ENCODE results near the gene KIF17. TPM values are rescaled to one million over a fixed set of nuclear protein-coding genes. Genes with fewer than 3 reads are reported as not detected.

KIF17 gene
- total and polyA plus RNA-seq, 9 donors: 0.56 to 6.2 (median 2.2) TPM

GRCh38 chr1:20709868-20710267, 7.9 kb downstream of the KIF17 start:
- no peak for DNase-seq
- TF ChIP-seq CTCF (IDR thresholded peaks at IDR 0.05) (no peak), POLR2A (IDR thresholded peaks at IDR 0.05) (no peak), EP300 (IDR thresholded peaks at IDR 0.05) (no peak)
- no peaks in the 10 kb centered on the region for H3K36me3 ChIP-seq
- WGBS, 3 donors: 89 to 97% (median 96%) methylated on average over 3 of the region's 3 CpGs
- H3K4me3 ChIP-seq: no peak overlapping the region
- no peak overlapping the region for H3K27ac ChIP-seq
- H3K9me3 ChIP-seq: no peaks in the 10 kb centered on the region
- intact Hi-C loops (cut with DNase I): no loop called here
- no peaks in the 10 kb centered on the region for H3K27me3 ChIP-seq
- no peaks in the 10 kb centered on the region for H3K4me1 ChIP-seq (ENCODE audit: insufficient read depth)

GRCh38 chr1:20708891-20709290, 8.9 kb downstream of the KIF17 start:
- no peak for TF ChIP-seq CTCF (IDR thresholded peaks at IDR 0.05)
- TF ChIP-seq POLR2A (IDR thresholded peaks at IDR 0.05): no peak
- no peak for TF ChIP-seq EP300 (IDR thresholded peaks at IDR 0.05)
- H3K9me3 ChIP-seq: no peaks in the 10 kb centered on the region
- H3K27ac ChIP-seq: no peak overlapping the region
- intact Hi-C loops (cut with DNase I): no loop called here
- DNase-seq: no peak
- no peaks in the 10 kb centered on the region for H3K4me1 ChIP-seq (ENCODE audit: insufficient read depth)
- 82 to 84% (median 83%) methylated on average over 5 of the region's 5 CpGs for WGBS, 3 donors
- H3K36me3 ChIP-seq: no peaks in the 10 kb centered on the region
- H3K4me3 ChIP-seq: no peak overlapping the region
- H3K27me3 ChIP-seq: no peaks in the 10 kb centered on the region

- 58 to 77% (median 59%) methylated on average over 6 of the region's 6 CpGs for WGBS, 3 donors
- Histone ChIP-seq H3K27ac (no peak overlapping the region), H3K27me3 (no peaks in the 10 kb centered on the region), H3K36me3 (no peaks in the 10 kb centered on the region), H3K9me3 (no peaks in the 10 kb centered on the region), H3K4me1 (ENCODE audit: insufficient read depth) (no peaks in the 10 kb centered on the region), H3K4me3 (no peak overlapping the region)
- no peak for TF ChIP-seq POLR2A (IDR thresholded peaks at IDR 0.05)
- TF ChIP-seq EP300 (IDR thresholded peaks at IDR 0.05): no peak
- no peak for TF ChIP-seq CTCF (IDR thresholded peaks at IDR 0.05)
- DNase-seq: no peak
- intact Hi-C loops (cut with DNase I): no loop called here
Measured at GRCh38 chr1:20708057-20708456, 9.8 kb downstream of the KIF17 start.

GRCh38 chr1:20706841-20707240, 11.0 kb downstream of the KIF17 start:
- WGBS, 3 donors: 27 to 44% (median 38%) methylated on average over 5 of the region's 5 CpGs
- Histone ChIP-seq H3K4me3 (no peak overlapping the region), H3K27ac (no peak overlapping the region), H3K9me3 (no peaks in the 10 kb centered on the region), H3K27me3 (no peaks in the 10 kb centered on the region), H3K4me1 (ENCODE audit: insufficient read depth) (no peaks in the 10 kb centered on the region), H3K36me3 (no peaks in the 10 kb centered on the region)
- no peak for DNase-seq
- TF ChIP-seq CTCF (IDR thresholded peaks at IDR 0.05): no peak
- no peak for TF ChIP-seq POLR2A (IDR thresholded peaks at IDR 0.05)
- no peak for TF ChIP-seq EP300 (IDR thresholded peaks at IDR 0.05)
- intact Hi-C loops (cut with DNase I): no loop called here
